SH-SY5Y (cell line): ENCODE data around the gene BUD23.

Experiments
- GATA2 ChIP-seq: IDR thresholded peaks from 2 replicates; pipeline ENCODE4 v1.6.1; 2011; ENCODE audit warnings: mild to moderate bottlenecking, low read depth, low read length
- GATA3 ChIP-seq: IDR thresholded peaks from 2 replicates; pipeline ENCODE4 v1.6.1; 2011; ENCODE audit warnings: low read depth, mild to moderate bottlenecking, low read length, moderate library complexity

BUD23 gene

GRCh38 chr7:73737491-73738219 lies 54.3 kb downstream of the BUD23 start:
- TF ChIP-seq GATA3 = no peak
- TF ChIP-seq GATA2 = no peak

- no peak for TF ChIP-seq GATA3
- no peak for TF ChIP-seq GATA2
Observed at GRCh38 chr7:73738220-73738611, 54.8 kb downstream of the BUD23 start.

GRCh38 chr7:73738612-73739386 lies 55.4 kb downstream of the BUD23 start, which contains the start of gene ABHD11:
Gene ABHD11 (minus strand): TSS chr7:73738802. CDS start chr7:73738770, 32 bp downstream.
- no peak for TF ChIP-seq GATA2
- no peak for TF ChIP-seq GATA3

GRCh38 chr7:73739387-73739767 lies 56.0 kb downstream of the BUD23 start:
- TF ChIP-seq GATA2 (no peak), GATA3 (no peak)

GRCh38 chr7:73740212-73740611 lies 56.8 kb downstream of the BUD23 start:
- TF ChIP-seq GATA2 (no peak), GATA3 (no peak)

- no peak for TF ChIP-seq GATA2
- TF ChIP-seq GATA3 = no peak
Observed at GRCh38 chr7:73740771-73741170, 57.4 kb downstream of the BUD23 start.

GRCh38 chr7:73741600-73741999 lies 58.2 kb downstream of the BUD23 start:
- TF ChIP-seq GATA2 = no peak
- TF ChIP-seq GATA3 = no peak

- no peak for TF ChIP-seq GATA3
- TF ChIP-seq GATA2 = no peak
Observed at GRCh38 chr7:73742338-73742752, 58.9 kb downstream of the BUD23 start.

GRCh38 chr7:73742753-73743641 lies 59.6 kb downstream of the BUD23 start:
- TF ChIP-seq GATA2 = no peak
- no peak for TF ChIP-seq GATA3

- no peak for TF ChIP-seq GATA3
- TF ChIP-seq GATA2 = no peak
Observed at GRCh38 chr7:73746378-73746777, 63.0 kb downstream of the BUD23 start.
